HEK293 (cell line): ENCODE measurements around the gene TMEM92.
A peak's percentile ranks its signal among the peaks of the same experiment; 100 is the strongest.

Experiments used
- CTCF ChIA-PET: fragments of 350-600 bp; formaldehyde crosslinking; extraction: SDS; loops from one replicate; lab custom pipeline; 2021; ENCODE audit warnings: antibody characterized with exemption; lab: Yijun Ruan, JAX
- POLR2A ChIA-PET: fragments of 300-600 bp; formaldehyde crosslinking; extraction: SDS; loops from one replicate; lab custom pipeline; 2020; ENCODE audit warnings: antibody characterized with exemption, inconsistent platforms; lab: Yijun Ruan, JAX
- H3K27ac ChIP-seq: fragments of 200-500 bp; sonication (Bioruptor generic); 2 replicates; pipeline ENCODE4 v1.5.1; 2014; ENCODE audit warnings: low read depth, low read length, control low read depth, inconsistent platforms; ENCODE audit errors: extremely low read depth
- H3K36me3 ChIP-seq, 2 experiments: fragments of 200-500 bp in 1 of 2; sonication (Bioruptor generic) in 1 of 2; 1 replicate in 1 of 2; 2 replicates in 1 of 2; pipeline ENCODE4 v1.5.1; 2014 to 2017; ENCODE audit warnings: inconsistent platforms in 2 of 2, low read length in 2 of 2; ENCODE audit not compliant: control insufficient read depth in 2 of 2, insufficient read depth in 1 of 2
- H3K4me1 ChIP-seq: fragments of 200-500 bp; sonication (Bioruptor generic); 2 replicates; pipeline ENCODE4 v1.5.1; 2014; ENCODE audit warnings: mild to moderate bottlenecking, low read length, inconsistent platforms; ENCODE audit not compliant: control insufficient read depth, insufficient read depth
- H3K4me3 ChIP-seq: 2 replicates; pipeline ENCODE4 v1.5.1; 2011; ENCODE audit warnings: low read depth, mild to moderate bottlenecking, control low read depth, low read length, moderate library complexity
- H3K9me3 ChIP-seq: fragments of 200-500 bp; sonication (Bioruptor generic); 2 replicates; pipeline ENCODE4 v1.5.1; 2014; ENCODE audit warnings: low read depth, low read length, inconsistent platforms; ENCODE audit not compliant: control insufficient read depth, insufficient read depth
- GLIS1 ChIP-seq: fragments of 450-650 bp; formaldehyde crosslinking; IDR thresholded peaks from 2 replicates; pipeline ENCODE4 v1.5.1; 2016; ENCODE audit warnings: missing biosample characterization, missing genetic modification characterization
- GLIS2 ChIP-seq: fragments of 450-650 bp; formaldehyde crosslinking; IDR thresholded peaks from 2 replicates; pipeline ENCODE4 v1.5.1; 2016; ENCODE audit warnings: missing biosample characterization, missing genetic modification characterization
- HOXD13 ChIP-seq: sonication (generic); formaldehyde crosslinking; IDR thresholded peaks from 2 replicates; pipeline ENCODE4 v1.8.0; 2022; ENCODE audit warnings: missing genetic modification reagents, borderline replicate concordance
- KLF7 ChIP-seq: fragments of 450-650 bp; formaldehyde crosslinking; IDR thresholded peaks from 2 replicates; pipeline ENCODE4 v1.5.1; 2016; ENCODE audit warnings: missing biosample characterization, missing genetic modification characterization, borderline replicate concordance
- MYNN ChIP-seq: fragments of 450-650 bp; formaldehyde crosslinking; IDR thresholded peaks from 2 replicates; pipeline ENCODE4 v1.5.1; 2016; ENCODE audit warnings: missing biosample characterization, missing genetic modification characterization, borderline replicate concordance
- MZF1 ChIP-seq: fragments of 450-650 bp; formaldehyde crosslinking; IDR thresholded peaks from 2 replicates; pipeline ENCODE4 v1.5.1; 2017; ENCODE audit warnings: missing biosample characterization, missing genetic modification characterization, borderline replicate concordance
- PRDM4 ChIP-seq: fragments of 450-650 bp; formaldehyde crosslinking; IDR thresholded peaks from 2 replicates; pipeline ENCODE4 v1.5.1; 2017; ENCODE audit warnings: missing biosample characterization, missing genetic modification characterization
- SP3 ChIP-seq: fragments of 450-650 bp; formaldehyde crosslinking; IDR thresholded peaks from 2 replicates; pipeline ENCODE4 v1.5.1; 2016; ENCODE audit warnings: missing biosample characterization, missing genetic modification characterization
- YY1 ChIP-seq: fragments of 450-650 bp; formaldehyde crosslinking; IDR thresholded peaks from 2 replicates; pipeline ENCODE4 v1.5.1; 2018; ENCODE audit warnings: missing biosample characterization, missing genetic modification characterization
- ZBTB11 ChIP-seq: fragments of 450-650 bp; formaldehyde crosslinking; conservative IDR thresholded peaks from 2 replicates; pipeline ENCODE4 v1.5.1; 2016; ENCODE audit warnings: low read depth, missing biosample characterization, missing genetic modification characterization
- ZEB2 ChIP-seq: fragments of 450-650 bp; formaldehyde crosslinking; IDR thresholded peaks from 2 replicates; pipeline ENCODE4 v1.5.1; 2016; ENCODE audit warnings: missing biosample characterization, missing genetic modification characterization
- ZNF175 ChIP-seq: fragments of 450-650 bp; formaldehyde crosslinking; IDR thresholded peaks from 2 replicates; pipeline ENCODE4 v1.5.1; 2016; ENCODE audit warnings: missing biosample characterization, missing genetic modification characterization
- ZNF202 ChIP-seq: fragments of 450-650 bp; formaldehyde crosslinking; IDR thresholded peaks from 2 replicates; pipeline ENCODE4 v1.5.1; 2016; ENCODE audit warnings: missing biosample characterization, missing genetic modification characterization, borderline replicate concordance
- ZNF324 ChIP-seq: fragments of 450-650 bp; formaldehyde crosslinking; IDR thresholded peaks from 2 replicates; pipeline ENCODE4 v1.5.1; 2016; ENCODE audit warnings: missing biosample characterization, missing genetic modification characterization
- ZNF549 ChIP-seq: fragments of 450-650 bp; IDR thresholded peaks from 2 replicates; pipeline ENCODE4 v1.5.1; 2018; ENCODE audit warnings: missing biosample characterization, missing genetic modification characterization, mild to moderate bottlenecking, inconsistent platforms, moderate library complexity
- ZNF555 ChIP-seq: fragments of 450-650 bp; formaldehyde crosslinking; conservative IDR thresholded peaks from 2 replicates; pipeline ENCODE4 v1.5.1; 2017; ENCODE audit warnings: missing biosample characterization, mild to moderate bottlenecking, missing genetic modification characterization, inconsistent platforms
- ZNF561 ChIP-seq: fragments of 450-650 bp; IDR thresholded peaks from 2 replicates; pipeline ENCODE4 v1.5.1; 2018; ENCODE audit warnings: missing biosample characterization, missing genetic modification characterization, borderline replicate concordance
- ZNF624 ChIP-seq: fragments of 450-650 bp; formaldehyde crosslinking; IDR thresholded peaks from 2 replicates; pipeline ENCODE4 v1.5.1; 2017; ENCODE audit warnings: missing biosample characterization, missing genetic modification characterization
- ZNF692 ChIP-seq: fragments of 450-650 bp; formaldehyde crosslinking; IDR thresholded peaks from 2 replicates; pipeline ENCODE4 v1.5.1; 2016; ENCODE audit warnings: missing biosample characterization, missing genetic modification characterization
- TF ChIP-seq, protein P1 (sequence below): fragments of 450-650 bp; formaldehyde crosslinking; IDR thresholded peaks from 2 replicates; pipeline ENCODE4 v1.5.1; 2016; ENCODE audit warnings: missing biosample characterization, missing genetic modification characterization
- TF ChIP-seq, protein P2 (sequence below): fragments of 450-650 bp; formaldehyde crosslinking; IDR thresholded peaks from 2 replicates; pipeline ENCODE4; 2016; ENCODE audit warnings: missing biosample characterization, missing genetic modification characterization
- TF ChIP-seq, protein P3 (sequence below): fragments of 450-650 bp; formaldehyde crosslinking; IDR thresholded peaks from 2 replicates; pipeline ENCODE4 v1.5.1; 2017; ENCODE audit warnings: missing biosample characterization, missing genetic modification characterization

Gene TMEM92

DNA sequence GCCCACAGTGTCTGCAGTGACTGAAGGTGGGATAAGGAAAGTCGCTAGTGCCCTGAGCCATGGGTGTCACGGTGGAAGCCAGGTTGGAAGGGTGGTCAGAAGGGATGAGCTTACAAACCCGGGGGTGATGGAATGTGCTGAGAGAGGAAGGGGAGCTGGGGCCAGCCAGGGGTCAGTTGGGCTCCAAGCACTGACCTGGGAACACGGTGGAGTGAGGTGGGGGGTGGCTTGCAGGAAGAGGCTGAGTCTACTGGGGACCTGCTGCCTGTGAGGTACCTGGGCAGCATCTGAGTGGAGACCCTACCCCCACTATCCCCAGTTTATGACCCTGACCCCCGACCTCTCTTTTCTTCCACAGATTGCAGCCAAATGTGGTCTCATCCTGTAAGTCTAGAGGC, 3.1 kb downstream of the TMEM92 start:
- ChIA-PET CTCF (interaction anchor here (0.8 to 21.9 kb wide), 8 partner anchors 16 to 280 kb away, joined by 3 to 487 read pairs (median 4); partner anchors contain the start of gene COL1A1), POLR2A (no interaction called here)
- Histone ChIP-seq H3K9me3 (no peaks in the 10 kb centered on the region), H3K4me1 (no peaks in the 10 kb centered on the region; the same call in 1 of the 2 replicates), H3K27ac (no peak overlapping the region), H3K4me3 (no peak overlapping the region), H3K36me3 (no peaks in the 10 kb centered on the region)
- TF ChIP-seq KLF7 (tag by site-specific recombination): no peak
- TF ChIP-seq ZNF175 (tag by site-specific recombination): no peak
- TF ChIP-seq ZEB2 (tag by site-specific recombination): no peak
- no peak for TF ChIP-seq MYNN (tag by site-specific recombination)
- 0 out of 2 replicates have a peak, but pooled peaks have one; percentile 25 for TF ChIP-seq GLIS1 (tag by site-specific recombination)
- TF ChIP-seq GLIS2 (tag by site-specific recombination): 0 out of 2 replicates have a peak, but pooled peaks have one; percentile 29
- TF ChIP-seq ZNF555: no peak

- H3K9me3 ChIP-seq: no peaks in the 10 kb centered on the region
- no peaks in the 10 kb centered on the region for H3K36me3 ChIP-seq
- H3K4me1 ChIP-seq: no peaks in the 10 kb centered on the region; the same call in 1 of the 2 replicates
- H3K4me3 ChIP-seq: no peak overlapping the region
- POLR2A ChIA-PET: no interaction called here
- H3K27ac ChIP-seq: no peak overlapping the region
- CTCF ChIA-PET: interaction anchor here (19.1 to 21.9 kb wide), 2 partner anchors 15 to 70 kb away, joined by 263 to 487 read pairs; partner anchors contain the start of gene COL1A1
- TF ChIP-seq MZF1 (no peak), ZNF692 (tag by site-specific recombination) (no peak), SP3 (tag by site-specific recombination) (no peak), ZNF324 (tag by site-specific recombination) (no peak), GLIS1 (tag by site-specific recombination) (no peak), YY1 (tag by site-specific recombination) (no peak), PRDM4 (no peak), ZNF624 (tag by site-specific recombination) (no peak), ZNF549 (no peak), ZBTB11 (tag by site-specific recombination) (no peak), ZNF202 (tag by site-specific recombination) (no peak), HOXD13 (CRISPR knock-in tag) (no peak), ZNF561 (tag by site-specific recombination) (no peak)
- TF ChIP-seq, protein P1, sequence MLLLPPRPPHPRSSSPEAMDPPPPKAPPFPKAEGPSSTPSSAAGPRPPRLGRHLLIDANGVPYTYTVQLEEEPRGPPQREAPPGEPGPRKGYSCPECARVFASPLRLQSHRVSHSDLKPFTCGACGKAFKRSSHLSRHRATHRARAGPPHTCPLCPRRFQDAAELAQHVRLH: no peak
- TF ChIP-seq, protein P2, sequence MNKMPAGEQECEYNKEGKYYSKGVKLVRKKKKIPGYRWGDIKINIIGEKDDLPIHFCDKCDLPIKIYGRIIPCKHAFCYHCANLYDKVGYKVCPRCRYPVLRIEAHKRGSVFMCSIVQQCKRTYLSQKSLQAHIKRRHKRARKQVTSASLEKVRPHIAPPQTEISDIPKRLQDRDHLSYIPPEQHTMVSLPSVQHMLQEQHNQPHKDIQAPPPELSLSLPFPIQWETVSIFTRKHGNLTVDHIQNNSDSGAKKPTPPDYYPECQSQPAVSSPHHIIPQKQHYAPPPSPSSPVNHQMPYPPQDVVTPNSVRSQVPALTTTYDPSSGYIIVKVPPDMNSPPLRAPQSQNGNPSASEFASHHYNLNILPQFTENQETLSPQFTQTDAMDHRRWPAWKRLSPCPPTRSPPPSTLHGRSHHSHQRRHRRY: no peak
- TF ChIP-seq, protein P3, sequence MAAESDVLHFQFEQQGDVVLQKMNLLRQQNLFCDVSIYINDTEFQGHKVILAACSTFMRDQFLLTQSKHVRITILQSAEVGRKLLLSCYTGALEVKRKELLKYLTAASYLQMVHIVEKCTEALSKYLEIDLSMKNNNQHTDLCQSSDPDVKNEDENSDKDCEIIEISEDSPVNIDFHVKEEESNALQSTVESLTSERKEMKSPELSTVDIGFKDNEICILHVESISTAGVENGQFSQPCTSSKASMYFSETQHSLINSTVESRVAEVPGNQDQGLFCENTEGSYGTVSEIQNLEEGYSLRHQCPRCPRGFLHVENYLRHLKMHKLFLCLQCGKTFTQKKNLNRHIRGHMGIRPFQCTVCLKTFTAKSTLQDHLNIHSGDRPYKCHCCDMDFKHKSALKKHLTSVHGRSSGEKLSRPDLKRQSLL (tag by site-specific recombination): no peak
These were observed 4.4 kb downstream of the TMEM92 start for GRCh38 chr17:50278526-50279180.
